ENCODE measurements around the gene FBXO28.

GRCh38 chr1:224095867-224096266 is 18.0 kb upstream of the FBXO28 start:
- no peak for TF ChIP-seq CTCF (IDR thresholded peaks at IDR 0.05)
- no peak for TF ChIP-seq POLR2A (IDR thresholded peaks at IDR 0.05)
